ENCODE data around the gene CEP164.

GRCh38 chr11:117313091-117313490 lies 14.6 kb upstream of the CEP164 start:
- TF ChIP-seq CTCF (IDR thresholded peaks at IDR 0.05) (no peak), POLR2A (IDR thresholded peaks at IDR 0.05) (no peak)

All from lower leg skin (tissue), 3 donors.